Measurements from ENCODE around the gene CAB39.

DNA sequence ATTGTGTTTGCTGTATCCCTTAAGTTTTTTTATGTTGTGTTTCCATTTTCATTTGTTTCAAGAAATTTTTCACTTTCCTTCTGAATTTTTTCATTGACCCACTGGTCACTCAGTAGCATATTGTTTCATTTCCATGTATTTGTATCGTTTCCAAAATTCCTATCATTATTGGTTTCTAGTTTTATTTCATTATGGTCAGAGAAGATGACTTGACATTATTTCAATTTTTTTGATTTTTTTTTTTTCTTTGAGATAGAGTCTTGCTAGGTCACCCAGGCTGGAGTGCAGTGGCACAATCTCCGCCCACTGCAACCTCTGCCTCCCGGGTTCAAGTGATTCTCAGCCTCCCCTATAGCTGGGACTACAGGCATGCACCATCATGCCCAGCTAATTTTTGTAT is 11.3 kb upstream of the CAB39 start:
- TF ChIP-seq CTCF (IDR thresholded peaks at IDR 0.05) (no peak), EP300 (IDR thresholded peaks at IDR 0.05) (no peak), POLR2AphosphoS5 (IDR thresholded peaks at IDR 0.05) (no peak)
